M059J (cell line): ENCODE measurements around the gene GLDN. TPM values are rescaled to one million over a fixed set of nuclear protein-coding genes. Genes with fewer than 3 reads are reported as not detected.
A peak's percentile ranks its signal among the peaks of the same experiment; 100 is the strongest.

Experiments
- DNase-seq: peaks from one replicate; pipeline ENCODE4 v3.0.0-alpha.2; 2012; ENCODE audit warnings: low read depth
- total RNA-seq: library from RNA; depleted of rRNA; stranded (reverse); fragments of >200 nt; shearing (Covaris generic); gene quantifications from 2 replicates; pipeline ENCODE4 v1.2.3, GENCODE V29; 2014

GLDN gene
- total RNA-seq, 1 experiment from 2014 or later = 1.6 TPM

DNA sequence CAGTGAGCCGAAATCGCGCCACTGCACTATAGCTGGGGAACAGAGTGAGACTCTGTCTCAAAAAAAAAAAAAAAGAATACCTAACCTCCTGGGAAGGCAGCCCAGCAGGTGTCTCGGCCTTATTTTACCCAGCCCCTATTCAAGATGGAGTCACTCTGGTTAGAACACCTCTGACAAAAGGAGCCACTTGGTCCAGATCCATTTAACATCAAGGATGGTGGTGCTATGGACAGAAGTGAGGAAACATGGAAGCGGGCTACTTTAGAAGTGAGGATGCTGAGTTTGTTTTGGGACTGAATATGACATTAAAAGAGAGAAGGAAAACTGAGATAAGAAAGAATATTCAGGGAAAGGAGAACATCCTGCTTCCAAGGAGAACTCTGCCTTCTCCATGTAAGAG is 14.7 kb downstream of the GLDN start:
- DNase-seq = no peak

GRCh38 chr15:51356983-51357382 is 15.5 kb downstream of the GLDN start:
- no peak for DNase-seq

DNA sequence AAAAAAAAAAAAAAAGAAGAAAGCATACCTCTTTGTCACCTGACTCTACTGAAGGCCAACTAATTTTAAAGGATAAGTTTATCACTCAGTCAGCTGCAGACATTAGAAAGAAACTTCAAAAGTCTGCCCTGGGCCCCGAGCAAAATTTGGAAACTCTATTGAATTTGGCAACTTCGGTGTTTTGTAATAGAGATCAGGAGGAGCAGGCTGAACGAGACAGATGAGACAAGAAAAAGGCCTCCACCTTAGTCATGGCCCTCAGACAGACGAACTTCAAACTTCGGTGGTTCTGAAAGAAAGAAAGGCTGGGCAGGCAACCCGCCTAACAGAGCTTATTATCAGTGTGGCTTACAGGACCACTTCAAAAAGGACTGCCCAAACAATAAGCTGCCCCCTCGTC is 18.5 kb downstream of the GLDN start:
- no peak for DNase-seq

- DNase-seq = no peak
These were observed 21.9 kb downstream of the GLDN start for GRCh38 chr15:51363383-51363782.

DNA sequence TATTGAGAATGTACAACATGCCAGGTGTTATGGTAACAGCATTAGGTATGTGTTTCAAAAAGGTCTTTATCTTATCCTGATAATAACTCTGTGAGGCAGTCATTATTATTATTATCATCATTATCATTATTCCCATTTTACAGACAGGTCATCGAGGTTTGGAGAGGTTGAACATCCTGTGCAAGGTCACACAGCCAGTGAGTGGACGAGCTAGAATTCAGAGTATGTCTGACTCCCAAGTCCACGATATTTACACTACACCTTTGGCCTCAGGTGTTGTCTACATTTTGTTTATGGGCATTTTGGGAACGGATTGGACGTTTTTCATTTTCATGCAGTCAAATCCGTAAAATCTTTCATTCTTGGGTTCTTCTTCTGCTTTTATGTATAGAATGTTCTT is 24.0 kb downstream of the GLDN start:
- no peak for DNase-seq

- no peak for DNase-seq
These were observed 24.6 kb downstream of the GLDN start for GRCh38 chr15:51366071-51366470.

DNA sequence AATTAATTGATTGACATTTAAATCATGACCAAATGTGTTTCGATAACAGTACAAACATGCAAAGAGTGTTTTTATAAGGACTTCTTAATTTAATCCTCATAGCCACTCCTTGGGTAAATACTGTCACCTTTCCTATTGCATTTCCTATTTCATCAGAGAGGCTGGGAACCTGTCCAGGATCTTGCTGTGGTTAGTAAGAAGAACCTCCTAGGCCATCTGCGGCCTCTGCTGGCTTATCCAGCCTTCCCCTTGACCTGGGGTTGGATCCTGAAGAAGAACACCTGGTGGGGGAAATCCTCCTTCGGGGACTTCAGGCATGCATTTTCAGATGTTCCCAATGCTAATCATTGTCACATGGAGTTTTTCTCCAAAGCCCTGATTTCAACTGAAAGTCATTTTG is 25.5 kb downstream of the GLDN start:
- peak; percentile 78 for DNase-seq

DNA sequence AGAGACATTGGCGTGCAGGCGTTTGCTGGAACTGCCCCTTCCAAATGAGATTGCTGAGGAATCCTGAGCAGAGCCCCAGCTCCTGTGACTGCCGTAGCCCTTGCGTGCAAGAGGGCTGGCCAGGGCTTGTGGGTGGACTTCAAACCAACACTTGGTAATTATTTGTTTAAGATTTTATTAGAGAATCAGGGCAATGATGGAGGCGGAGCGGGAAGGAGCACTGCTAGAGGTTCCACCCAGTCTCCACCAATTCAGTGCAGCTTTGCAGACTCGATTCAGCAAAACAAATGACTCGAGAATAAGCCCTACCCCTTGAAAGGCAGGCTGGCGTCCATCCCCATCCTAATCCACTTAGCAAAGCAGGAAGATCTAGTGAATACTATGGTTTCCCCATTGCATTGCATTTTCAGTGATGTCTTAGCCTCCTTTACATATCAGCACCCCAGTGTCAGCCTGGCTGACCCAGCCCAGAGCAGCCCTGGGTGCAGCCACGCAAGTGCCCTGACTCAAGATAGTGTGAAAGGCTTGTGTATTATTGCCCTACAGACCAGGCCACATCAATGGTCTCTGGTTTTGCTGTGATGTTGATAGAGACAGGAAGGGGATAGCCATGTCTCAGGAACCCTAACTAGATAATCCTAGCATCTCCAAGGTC is 26.0 kb downstream of the GLDN start:
- peak; percentile 20 for DNase-seq

DNA sequence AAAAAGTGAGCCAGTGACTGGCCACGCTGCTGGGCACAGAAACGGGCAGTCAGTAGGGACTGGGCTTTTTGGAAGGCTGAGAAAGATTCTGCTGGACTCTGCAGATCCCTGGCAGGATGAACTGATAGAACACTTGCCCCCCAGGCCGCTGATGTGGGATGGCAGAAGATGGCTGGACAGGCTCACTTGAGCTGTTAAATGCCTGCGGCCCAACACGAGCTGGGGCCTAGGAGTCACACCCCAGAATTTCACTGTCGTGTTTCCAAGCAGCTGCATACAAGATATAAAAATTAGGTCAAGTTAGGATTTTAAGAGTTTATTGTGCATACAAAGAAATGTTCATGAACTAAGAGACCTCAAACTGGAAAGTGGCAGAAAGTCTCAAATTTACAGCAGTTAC is 26.9 kb downstream of the GLDN start:
- no peak for DNase-seq

DNA sequence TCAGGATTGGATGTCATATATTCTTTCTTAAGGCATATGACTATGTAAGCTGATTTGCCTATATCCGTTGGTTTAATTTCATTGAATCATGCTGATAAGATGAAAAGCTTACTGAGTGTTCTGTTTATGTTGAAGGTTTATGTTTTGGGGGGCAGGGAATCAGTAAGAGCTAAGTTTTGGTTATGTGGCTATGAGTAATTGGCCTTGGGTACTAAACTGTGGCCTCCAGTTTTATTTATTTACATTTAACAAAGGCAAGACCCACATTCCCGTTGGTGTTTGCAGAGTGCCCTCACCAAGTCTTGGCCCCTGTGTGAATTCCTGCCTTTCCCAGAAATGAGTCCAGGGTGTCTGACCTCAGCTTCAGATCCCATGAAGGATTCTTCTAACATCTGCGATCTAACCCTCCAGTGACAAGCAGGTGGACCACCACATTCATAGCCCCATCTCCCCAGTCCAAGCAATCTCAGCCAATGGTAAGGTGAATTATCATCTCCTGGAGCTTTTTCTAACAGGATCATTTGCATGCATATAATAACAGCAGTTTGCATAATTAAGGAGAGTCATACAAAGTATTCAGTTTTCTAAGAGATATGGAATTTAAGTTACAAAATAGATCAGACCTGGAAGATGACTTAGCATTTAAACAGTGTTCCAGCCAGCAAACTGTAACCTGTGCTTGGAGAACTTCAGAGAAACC is 27.4 kb downstream of the GLDN start:
- DNase-seq = peak; percentile 91

GRCh38 chr15:51369451-51369761 is 28.0 kb downstream of the GLDN start:
- no peak for DNase-seq

- DNase-seq = no peak
These were observed 29.8 kb downstream of the GLDN start for GRCh38 chr15:51371266-51371665.

- no peak for DNase-seq
These were observed 32.7 kb downstream of the GLDN start for GRCh38 chr15:51374131-51374530.

- DNase-seq = peak; percentile 78
These were observed 34.6 kb downstream of the GLDN start for GRCh38 chr15:51375966-51376640.

GRCh38 chr15:51377038-51377786 is 35.8 kb downstream of the GLDN start:
- DNase-seq = peak; percentile 91

GRCh38 chr15:51378406-51378805 is 37.0 kb downstream of the GLDN start:
- no peak for DNase-seq

DNA sequence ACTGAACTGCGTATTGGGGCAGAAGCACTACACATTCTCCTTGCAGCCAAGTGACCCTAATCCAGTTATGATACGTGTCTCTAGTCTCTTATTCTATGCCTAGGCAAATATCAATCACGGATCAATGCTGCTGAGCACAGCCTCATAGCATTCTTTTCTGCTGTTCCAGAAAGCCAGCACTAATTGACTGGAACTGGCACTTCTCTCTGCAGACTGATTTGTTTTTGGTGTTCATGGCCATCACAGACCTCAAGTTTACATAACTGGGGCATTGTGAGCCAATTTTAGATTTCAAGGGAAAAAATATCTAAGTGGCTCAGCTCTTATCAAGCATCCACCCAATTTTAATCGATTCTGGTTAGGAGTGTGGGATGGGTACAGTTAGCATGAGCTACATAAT is 37.9 kb downstream of the GLDN start:
- no peak for DNase-seq

DNA sequence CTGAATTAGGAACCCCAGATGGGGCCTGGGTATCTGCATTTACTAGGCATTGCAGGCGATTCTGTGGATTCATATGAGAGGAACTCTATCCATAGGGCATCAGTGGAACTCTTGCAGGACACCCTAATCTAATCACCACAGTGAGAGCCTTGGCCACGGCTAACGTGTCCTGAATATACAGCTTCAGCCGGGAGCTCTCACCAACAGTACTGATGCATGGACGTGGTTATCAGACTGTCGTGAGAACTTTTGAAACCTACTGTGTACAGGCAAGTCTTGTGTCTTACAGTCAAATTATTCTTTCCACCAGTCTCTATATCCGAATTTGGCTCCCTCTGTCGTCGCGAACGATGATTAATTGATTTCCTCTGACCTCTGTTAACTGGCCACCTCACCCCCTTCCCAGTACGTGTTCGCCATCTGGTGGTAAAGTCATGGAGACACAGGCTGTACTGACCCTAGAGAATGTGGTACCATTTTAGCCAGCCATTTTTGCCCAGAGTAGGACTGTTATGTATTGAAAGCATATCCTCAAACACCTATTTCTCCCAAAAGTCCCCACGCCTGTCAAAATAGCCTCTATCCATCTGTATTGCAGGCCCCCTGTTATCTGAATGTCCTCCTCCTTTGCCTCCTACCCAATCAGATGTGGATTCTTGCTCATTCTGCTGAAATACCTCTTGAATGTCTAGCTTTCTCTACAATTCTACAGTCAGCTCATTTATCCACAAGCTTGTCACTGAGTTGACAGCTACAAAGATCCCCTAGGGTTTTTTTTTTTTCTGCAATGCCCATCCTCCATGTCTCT is 39.7 kb downstream of the GLDN start:
- DNase-seq = peak; percentile 75

GRCh38 chr15:51382787-51383186 is 41.3 kb downstream of the GLDN start:
- peak; percentile 47 for DNase-seq

GRCh38 chr15:51386029-51386428 is 44.6 kb downstream of the GLDN start:
- DNase-seq = no peak

- no peak for DNase-seq
These were observed 45.0 kb downstream of the GLDN start for GRCh38 chr15:51386486-51386885.
